Osteoblast (primary cell): ENCODE measurements around the gene ZFAND3. TPM values are rescaled to one million over a fixed set of nuclear protein-coding genes. Genes with fewer than 3 reads are reported as not detected.

Experiments used
- DNase-seq: peaks from one replicate; pipeline ENCODE4 v3.0.0; 2011; ENCODE audit warnings: low spot score, mixed read lengths; ENCODE audit not compliant: insufficient read length; ENCODE audit errors: missing footprints
- H2AFZ ChIP-seq: 2 replicates; pipeline ENCODE4 v1.6.0; 2011; ENCODE audit warnings: mild to moderate bottlenecking, low read length
- H3K27ac ChIP-seq: 2 replicates; pipeline ENCODE4 v1.5.1; 2011; ENCODE audit warnings: mild to moderate bottlenecking, low read depth, low read length, moderate library complexity
- H3K27me3 ChIP-seq: 2 replicates; pipeline ENCODE4 v1.6.0; 2012; ENCODE audit warnings: mild to moderate bottlenecking, control low read depth, inconsistent platforms, low read length, moderate library complexity; ENCODE audit not compliant: insufficient read depth
- H3K36me3 ChIP-seq: 2 replicates; pipeline ENCODE4 v1.5.1; 2011; ENCODE audit warnings: mild to moderate bottlenecking, low read length, control low read depth, moderate library complexity; ENCODE audit not compliant: insufficient read depth
- H3K4me1 ChIP-seq: 2 replicates; pipeline ENCODE4 v1.5.1; 2011; ENCODE audit warnings: mild to moderate bottlenecking, low read length, control low read depth, moderate library complexity; ENCODE audit not compliant: insufficient read depth
- H3K4me2 ChIP-seq: 2 replicates; pipeline ENCODE4 v1.6.0; 2011; ENCODE audit warnings: mild to moderate bottlenecking, low read length; ENCODE audit not compliant: insufficient read depth
- H3K4me3 ChIP-seq: fragments of 200-600 bp; sonication (generic); 3 replicates; pipeline ENCODE4 v1.5.1; 2012; ENCODE audit warnings: mild to moderate bottlenecking, low read length, inconsistent platforms; ENCODE audit not compliant: insufficient read depth
- H3K79me2 ChIP-seq: 2 replicates; pipeline ENCODE4 v1.6.0; 2012; ENCODE audit warnings: mild to moderate bottlenecking, low read length, control low read depth, inconsistent platforms; ENCODE audit not compliant: insufficient read depth
- H3K9me3 ChIP-seq: 2 replicates; pipeline ENCODE4 v1.5.1; 2011; ENCODE audit warnings: low read depth, low read length, control low read depth
- H4K20me1 ChIP-seq: 2 replicates; pipeline ENCODE4 v1.6.0; 2012; ENCODE audit warnings: mild to moderate bottlenecking, low read length, control low read depth; ENCODE audit not compliant: insufficient read depth
- total RNA-seq: library from RNA; depleted of rRNA; stranded (reverse); fragments of >200 nt; gene quantifications from 2 replicates; pipeline ENCODE4 v1.2.3, GENCODE V29; 2012
- TF ChIP-seq, protein P1 (sequence below): IDR thresholded peaks from 2 replicates; pipeline ENCODE4 v1.5.1; 2011; ENCODE audit warnings: mild to moderate bottlenecking, low read depth, low read length, moderate library complexity; ENCODE audit errors: extremely low read depth

ZFAND3 gene
- total RNA-seq, 1 donor: 27.1 TPM

DNA sequence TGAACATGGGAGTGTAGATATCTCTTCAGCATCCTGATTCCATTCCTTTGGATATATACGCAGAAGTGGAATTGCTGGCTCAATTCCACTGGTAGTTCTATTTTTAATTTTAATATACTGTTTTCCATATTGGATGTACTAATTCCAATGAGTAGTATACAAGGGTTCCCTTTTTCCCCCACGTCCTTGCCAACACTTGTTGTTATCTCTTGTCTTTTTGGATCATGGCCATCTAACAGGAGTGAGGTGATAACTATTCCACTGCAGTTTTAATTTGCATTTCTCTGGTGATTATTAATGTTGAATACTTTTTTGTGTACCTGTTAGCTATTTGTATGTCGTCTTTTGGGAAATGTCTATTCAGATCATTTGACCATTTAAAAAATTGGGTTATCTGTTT lies 91.5 kb downstream of the ZFAND3 start:
- Histone ChIP-seq H4K20me1 (peaks cover 85% of the 10 kb centered on the region), H3K4me3 (no peak overlapping the region), H3K79me2 (peaks cover 93% of the 10 kb centered on the region), H2AFZ (no peak overlapping the region), H3K27me3 (no peaks in the 10 kb centered on the region), H3K4me2 (no peak overlapping the region), H3K9me3 (no peaks in the 10 kb centered on the region), H3K27ac (no peak overlapping the region), H3K36me3 (peaks cover under 1% of the 10 kb centered on the region), H3K4me1 (peaks cover 20% of the 10 kb centered on the region)
- DNase-seq: no peak
- TF ChIP-seq, protein P1, sequence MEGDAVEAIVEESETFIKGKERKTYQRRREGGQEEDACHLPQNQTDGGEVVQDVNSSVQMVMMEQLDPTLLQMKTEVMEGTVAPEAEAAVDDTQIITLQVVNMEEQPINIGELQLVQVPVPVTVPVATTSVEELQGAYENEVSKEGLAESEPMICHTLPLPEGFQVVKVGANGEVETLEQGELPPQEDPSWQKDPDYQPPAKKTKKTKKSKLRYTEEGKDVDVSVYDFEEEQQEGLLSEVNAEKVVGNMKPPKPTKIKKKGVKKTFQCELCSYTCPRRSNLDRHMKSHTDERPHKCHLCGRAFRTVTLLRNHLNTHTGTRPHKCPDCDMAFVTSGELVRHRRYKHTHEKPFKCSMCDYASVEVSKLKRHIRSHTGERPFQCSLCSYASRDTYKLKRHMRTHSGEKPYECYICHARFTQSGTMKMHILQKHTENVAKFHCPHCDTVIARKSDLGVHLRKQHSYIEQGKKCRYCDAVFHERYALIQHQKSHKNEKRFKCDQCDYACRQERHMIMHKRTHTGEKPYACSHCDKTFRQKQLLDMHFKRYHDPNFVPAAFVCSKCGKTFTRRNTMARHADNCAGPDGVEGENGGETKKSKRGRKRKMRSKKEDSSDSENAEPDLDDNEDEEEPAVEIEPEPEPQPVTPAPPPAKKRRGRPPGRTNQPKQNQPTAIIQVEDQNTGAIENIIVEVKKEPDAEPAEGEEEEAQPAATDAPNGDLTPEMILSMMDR: no peak

DNA sequence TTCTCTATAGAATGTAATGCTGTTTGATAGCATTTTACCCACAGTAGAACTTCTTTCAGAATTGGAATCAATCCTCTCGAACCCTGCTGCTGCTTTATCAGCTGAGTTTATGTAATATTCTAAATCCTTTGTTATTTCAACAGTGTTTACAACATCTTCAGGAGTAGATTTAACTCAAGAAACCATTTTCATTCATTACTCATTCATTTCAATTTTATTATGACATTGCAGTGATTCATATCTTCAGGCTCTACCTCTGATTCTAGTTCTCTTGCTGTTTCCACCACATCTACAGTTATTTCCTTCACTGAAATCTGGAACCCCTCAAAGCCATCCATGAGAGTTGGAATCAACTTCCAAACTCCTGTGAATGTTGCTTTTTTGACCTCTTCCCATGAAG lies 93.7 kb downstream of the ZFAND3 start:
- H3K79me2 ChIP-seq: peaks cover 93% of the 10 kb centered on the region
- peaks cover 15% of the 10 kb centered on the region for H3K4me1 ChIP-seq
- H4K20me1 ChIP-seq: peaks cover 80% of the 10 kb centered on the region
- H2AFZ ChIP-seq: no peak overlapping the region
- TF ChIP-seq, protein P1: no peak
- DNase-seq: no peak
- no peak overlapping the region for H3K4me3 ChIP-seq
- H3K36me3 ChIP-seq: peaks cover 3% of the 10 kb centered on the region
- H3K4me2 ChIP-seq: peak overlapping the region; percentile 34
- H3K9me3 ChIP-seq: no peaks in the 10 kb centered on the region
- peak overlapping the region; percentile 31 for H3K27ac ChIP-seq
- no peaks in the 10 kb centered on the region for H3K27me3 ChIP-seq

DNA sequence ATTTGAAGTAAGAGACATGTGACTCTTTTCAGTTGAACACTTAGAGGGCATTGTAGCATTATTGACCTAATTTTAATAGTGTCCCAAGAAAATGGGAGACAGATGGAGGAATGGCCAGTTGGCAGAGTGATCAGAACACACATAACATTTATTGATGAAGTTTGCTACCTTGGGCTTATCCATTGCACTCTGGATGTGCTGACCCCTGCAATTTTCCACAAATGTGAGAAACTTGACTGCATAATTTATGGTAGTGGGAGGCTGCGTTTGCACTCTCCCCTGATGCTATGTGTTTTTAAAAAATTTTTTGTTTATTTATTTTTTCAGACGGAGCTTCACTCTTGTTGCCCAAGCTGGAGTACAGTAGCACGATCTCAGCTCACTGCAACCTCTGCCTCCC lies 95.9 kb downstream of the ZFAND3 start:
- no peak for DNase-seq
- no peak overlapping the region for H3K27ac ChIP-seq
- H4K20me1 ChIP-seq: peaks cover 74% of the 10 kb centered on the region
- peaks cover 97% of the 10 kb centered on the region for H3K79me2 ChIP-seq
- peaks cover 25% of the 10 kb centered on the region for H3K4me1 ChIP-seq
- TF ChIP-seq, protein P1: no peak
- no peaks in the 10 kb centered on the region for H3K9me3 ChIP-seq
- H3K27me3 ChIP-seq: no peaks in the 10 kb centered on the region
- no peak overlapping the region for H2AFZ ChIP-seq
- H3K4me3 ChIP-seq: no peak overlapping the region
- peaks cover 3% of the 10 kb centered on the region for H3K36me3 ChIP-seq
- no peak overlapping the region for H3K4me2 ChIP-seq

DNA sequence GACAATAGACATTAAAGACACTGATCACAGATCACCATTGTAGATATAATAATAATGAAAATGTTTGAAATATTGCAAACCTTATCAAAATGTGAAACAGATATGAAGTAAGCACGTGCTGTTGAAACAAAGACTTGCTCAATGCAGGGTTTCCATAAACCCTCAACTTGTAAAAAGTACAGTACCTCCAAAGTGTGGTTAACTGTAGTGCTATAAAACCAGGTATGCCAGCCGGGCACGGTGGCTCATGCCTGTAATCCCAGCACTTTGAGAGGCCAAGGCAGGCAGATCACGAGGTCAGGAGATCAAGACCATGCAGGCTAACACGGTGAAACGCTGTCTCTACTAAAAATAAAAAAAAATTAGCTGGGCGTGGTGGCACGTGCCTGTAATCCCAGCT lies 96.6 kb downstream of the ZFAND3 start:
- no peak overlapping the region for H3K4me2 ChIP-seq
- H3K27me3 ChIP-seq: no peaks in the 10 kb centered on the region
- H4K20me1 ChIP-seq: peaks cover 70% of the 10 kb centered on the region
- peaks cover 3% of the 10 kb centered on the region for H3K36me3 ChIP-seq
- TF ChIP-seq, protein P1: no peak
- H3K9me3 ChIP-seq: no peaks in the 10 kb centered on the region
- no peak overlapping the region for H3K27ac ChIP-seq
- H2AFZ ChIP-seq: no peak overlapping the region
- H3K4me1 ChIP-seq: peaks cover 27% of the 10 kb centered on the region
- no peak overlapping the region for H3K4me3 ChIP-seq
- no peak for DNase-seq
- H3K79me2 ChIP-seq: peaks cover 97% of the 10 kb centered on the region
